WTC11 (cell line): ENCODE data around the gene SOAT2. TPM values are rescaled to one million over a fixed set of nuclear protein-coding genes. Genes with fewer than 3 reads are reported as not detected.

Experiments used
- ATAC-seq: fragments of 200-7000 bp; cut with Tn5 transposase; 2 replicates; pipeline ENCODE4 v1.10.0; 2021; ENCODE audit warnings: mild to moderate bottlenecking, moderate library complexity
- Bru-seq: library from RNA; stranded (reverse); fragments of 400-500 nt; gene quantifications from one replicate; lab custom pipeline; 2021; lab: Mats Ljungman, UMichigan
- CTCF ChIA-PET: fragments of 300-600 bp; sonication (Branson Sonifier 250); formaldehyde crosslinking; loops from one replicate; lab custom pipeline; 2021; ENCODE audit warnings: antibody characterized with exemption; lab: Charles Lee
- POLR2A ChIA-PET: fragments of 350-600 bp; sonication (Branson Sonifier 250); formaldehyde crosslinking; loops from one replicate; lab custom pipeline; 2021; ENCODE audit warnings: antibody characterized with exemption; lab: Charles Lee
- DNase-seq: peaks from one replicate; pipeline ENCODE4 v3.0.0; 2021; ENCODE audit warnings: low spot score
- H3K27ac Mint-ChIP-seq: 2 replicates; pipeline ENCODE4 v1.8.0; 2021; ENCODE audit warnings: mixed read lengths
- H3K27me3 Mint-ChIP-seq: 2 replicates; pipeline ENCODE4 v1.8.0; 2021; ENCODE audit warnings: low read depth, mild to moderate bottlenecking, moderate library complexity, mixed read lengths
- H3K36me3 Mint-ChIP-seq: 2 replicates; pipeline ENCODE4 v1.8.0; 2021; ENCODE audit warnings: mixed read lengths
- H3K4me1 Mint-ChIP-seq: 2 replicates; pipeline ENCODE4 v1.8.0; 2022; ENCODE audit warnings: mixed read lengths
- H3K4me3 Mint-ChIP-seq: 2 replicates; pipeline ENCODE4 v1.8.0; 2021; ENCODE audit warnings: mild to moderate bottlenecking, moderate library complexity, mixed read lengths
- H3K9me3 Mint-ChIP-seq: 2 replicates; pipeline ENCODE4 v1.8.0; 2021; ENCODE audit warnings: mixed read lengths
- CREM ChIP-seq: sonication (generic); formaldehyde crosslinking; IDR thresholded peaks from 2 replicates; pipeline ENCODE4 v1.8.1; 2022; ENCODE audit warnings: mild to moderate bottlenecking, missing genetic modification reagents, moderate library complexity
- EMX1 ChIP-seq: fragments of 250-450 bp; sonication (Bioruptor Pico); IDR thresholded peaks from 2 replicates; pipeline ENCODE4 v1.8.0; 2021; ENCODE audit warnings: mild to moderate bottlenecking
- GABPB1 ChIP-seq: sonication (generic); formaldehyde crosslinking; IDR thresholded peaks from 2 replicates; pipeline ENCODE4 v1.8.1; 2023; ENCODE audit warnings: mild to moderate bottlenecking, missing genetic modification reagents
- GRHL2 ChIP-seq: fragments of 250-450 bp; sonication (Bioruptor Pico); IDR thresholded peaks from 2 replicates; pipeline ENCODE4 v1.8.0; 2022; ENCODE audit warnings: mild to moderate bottlenecking, moderate library complexity; ENCODE audit not compliant: insufficient replicate concordance, severe bottlenecking
- JAZF1 ChIP-seq: fragments of 250-450 bp; sonication (Bioruptor Pico); IDR thresholded peaks from 2 replicates; pipeline ENCODE4 v1.9.0; 2021; ENCODE audit warnings: moderate library complexity, mild to moderate bottlenecking, inconsistent platforms
- MXD4 ChIP-seq: fragments of 250-450 bp; sonication (Bioruptor Pico); IDR thresholded peaks from 2 replicates; pipeline ENCODE4 v1.8.0; 2021; ENCODE audit warnings: mild to moderate bottlenecking, moderate library complexity, borderline replicate concordance
- MYBL2 ChIP-seq: sonication (generic); formaldehyde crosslinking; IDR thresholded peaks from 2 replicates; pipeline ENCODE4 v1.8.1; 2023; ENCODE audit warnings: mild to moderate bottlenecking, moderate library complexity, missing genetic modification reagents
- PRRX2 ChIP-seq: fragments of 250-450 bp; sonication (Bioruptor Pico); IDR thresholded peaks from 2 replicates; pipeline ENCODE4 v1.8.0; 2021; ENCODE audit warnings: mild to moderate bottlenecking
- SP1 ChIP-seq: sonication (generic); formaldehyde crosslinking; conservative IDR thresholded peaks from 2 replicates; pipeline ENCODE4 v1.8.1; 2022; ENCODE audit warnings: missing genetic modification reagents
- TEAD1 ChIP-seq: sonication (generic); formaldehyde crosslinking; IDR thresholded peaks from 2 replicates; pipeline ENCODE4 v1.8.0; 2022; ENCODE audit warnings: mild to moderate bottlenecking, missing genetic modification reagents
- ZBTB21 ChIP-seq: sonication (generic); formaldehyde crosslinking; IDR thresholded peaks from 2 replicates; pipeline ENCODE4 v1.8.1; 2023; ENCODE audit warnings: mild to moderate bottlenecking, missing genetic modification reagents, borderline replicate concordance
- ZNF121 ChIP-seq: sonication (generic); formaldehyde crosslinking; IDR thresholded peaks from 2 replicates; pipeline ENCODE4 v1.8.0; 2023; ENCODE audit warnings: missing genetic modification reagents
- long read RNA-seq, 3 experiments: library from RNA in 1 of 3; library from capped mRNA in 1 of 3; library from polyadenylated mRNA in 1 of 3; unstranded in 2 of 3; stranded (forward) in 1 of 3; transcript quantifications; one replicate each; pipeline ENCODE4 v2.0.0, GENCODE V29; 2021
- total RNA-seq: library from RNA; stranded (reverse); gene quantifications from 3 replicates; pipeline ENCODE4 v1.2.3, GENCODE V29; 2021
- TF ChIP-seq, protein P1 (sequence below): sonication (generic); formaldehyde crosslinking; IDR thresholded peaks from 2 replicates; pipeline ENCODE4 v1.8.1; 2023; ENCODE audit warnings: mild to moderate bottlenecking, missing genetic modification reagents, moderate library complexity
- TF ChIP-seq, protein P2 (sequence below): sonication (generic); formaldehyde crosslinking; IDR thresholded peaks from 2 replicates; pipeline ENCODE4 v1.8.0; 2022; ENCODE audit warnings: mild to moderate bottlenecking, missing genetic modification reagents

The SOAT2 gene, protein sequence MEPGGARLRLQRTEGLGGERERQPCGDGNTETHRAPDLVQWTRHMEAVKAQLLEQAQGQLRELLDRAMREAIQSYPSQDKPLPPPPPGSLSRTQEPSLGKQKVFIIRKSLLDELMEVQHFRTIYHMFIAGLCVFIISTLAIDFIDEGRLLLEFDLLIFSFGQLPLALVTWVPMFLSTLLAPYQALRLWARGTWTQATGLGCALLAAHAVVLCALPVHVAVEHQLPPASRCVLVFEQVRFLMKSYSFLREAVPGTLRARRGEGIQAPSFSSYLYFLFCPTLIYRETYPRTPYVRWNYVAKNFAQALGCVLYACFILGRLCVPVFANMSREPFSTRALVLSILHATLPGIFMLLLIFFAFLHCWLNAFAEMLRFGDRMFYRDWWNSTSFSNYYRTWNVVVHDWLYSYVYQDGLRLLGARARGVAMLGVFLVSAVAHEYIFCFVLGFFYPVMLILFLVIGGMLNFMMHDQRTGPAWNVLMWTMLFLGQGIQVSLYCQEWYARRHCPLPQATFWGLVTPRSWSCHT
- not detected in 3 replicates for total RNA-seq
- percentile 6 among the genes with signal in this experiment for Bru-seq, nascent RNA
- long read RNA-seq, experiment 1 = 0 reads
- long read RNA-seq, experiment 2 = 0 reads
- long read RNA-seq, experiment 3 = 0 reads

DNA sequence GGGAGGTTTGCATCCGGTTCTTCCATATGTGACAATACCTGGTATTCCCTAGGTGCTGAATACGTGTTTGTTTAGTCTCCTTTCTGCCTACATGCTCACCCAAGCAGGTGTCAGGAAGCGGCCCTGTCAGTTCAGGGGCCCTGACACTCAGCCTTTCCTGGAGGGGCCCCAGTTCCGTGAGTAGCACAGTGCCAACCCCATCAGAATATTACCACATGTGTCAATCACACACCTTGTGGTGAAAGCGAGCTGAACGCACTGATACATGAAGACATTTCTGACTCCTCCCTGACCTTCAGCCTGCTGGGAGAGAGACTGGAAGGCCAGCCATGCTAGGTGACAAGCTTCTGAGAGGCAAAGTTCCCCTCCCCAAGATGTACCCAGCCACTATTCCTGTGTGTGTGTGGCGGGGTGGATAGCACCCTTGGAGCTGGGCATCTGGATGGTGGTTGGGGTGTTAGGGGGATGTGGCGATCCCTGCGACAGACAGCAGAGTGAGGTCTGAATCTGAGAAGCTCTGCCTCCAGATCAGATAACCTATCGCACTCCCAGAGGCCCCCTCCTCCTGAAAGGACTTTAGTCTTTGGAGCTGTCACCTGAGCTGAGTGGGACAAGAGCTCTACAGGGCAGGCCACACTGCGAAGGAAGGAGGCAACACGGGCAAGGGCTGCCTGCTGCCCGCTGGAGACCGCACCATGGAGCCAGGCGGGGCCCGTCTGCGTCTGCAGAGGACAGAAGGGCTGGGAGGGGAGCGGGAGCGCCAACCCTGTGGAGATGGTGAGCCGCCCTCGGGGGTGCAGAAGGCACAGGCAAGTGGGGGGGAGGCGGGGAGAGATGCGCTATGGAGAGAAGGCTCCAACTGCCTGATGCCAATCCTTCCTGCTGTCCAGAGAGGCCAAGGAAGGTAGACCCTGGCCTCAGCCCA, at the start of gene SOAT2:
TSS of gene SOAT2 (plus strand) at position 604 of the 925 bp plus-strand sequence. CDS start at position 696, 92 bp downstream.
- no peak for DNase-seq
- ChIA-PET POLR2A (no interaction called here), CTCF (interaction anchor here (0.5 to 14.6 kb wide), 16 partner anchors 9 to 249 kb away, joined by 3 to 474 read pairs (median 5); partner anchors contain the start of genes AAAS and SPRYD3)
- no peaks in the 10 kb centered on the region for H3K9me3 Mint-ChIP-seq
- H3K27ac Mint-ChIP-seq = no peak within 1 kb of the TSS
- H3K27me3 Mint-ChIP-seq = peaks cover 31% of the 10 kb centered on the region
- no peak for ATAC-seq
- H3K4me1 Mint-ChIP-seq = peaks cover 24% of the 10 kb centered on the region
- TF ChIP-seq GRHL2 (no peak), EMX1 (CRISPR knock-in tag) (no peak), MXD4 (CRISPR knock-in tag) (no peak)
- TF ChIP-seq, protein P1, sequence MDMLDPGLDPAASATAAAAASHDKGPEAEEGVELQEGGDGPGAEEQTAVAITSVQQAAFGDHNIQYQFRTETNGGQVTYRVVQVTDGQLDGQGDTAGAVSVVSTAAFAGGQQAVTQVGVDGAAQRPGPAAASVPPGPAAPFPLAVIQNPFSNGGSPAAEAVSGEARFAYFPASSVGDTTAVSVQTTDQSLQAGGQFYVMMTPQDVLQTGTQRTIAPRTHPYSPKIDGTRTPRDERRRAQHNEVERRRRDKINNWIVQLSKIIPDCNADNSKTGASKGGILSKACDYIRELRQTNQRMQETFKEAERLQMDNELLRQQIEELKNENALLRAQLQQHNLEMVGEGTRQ (CRISPR knock-in tag) = no peak
- H3K4me3 Mint-ChIP-seq = no peak within 1 kb of the TSS
- no peaks in the 10 kb centered on the region for H3K36me3 Mint-ChIP-seq

DNA sequence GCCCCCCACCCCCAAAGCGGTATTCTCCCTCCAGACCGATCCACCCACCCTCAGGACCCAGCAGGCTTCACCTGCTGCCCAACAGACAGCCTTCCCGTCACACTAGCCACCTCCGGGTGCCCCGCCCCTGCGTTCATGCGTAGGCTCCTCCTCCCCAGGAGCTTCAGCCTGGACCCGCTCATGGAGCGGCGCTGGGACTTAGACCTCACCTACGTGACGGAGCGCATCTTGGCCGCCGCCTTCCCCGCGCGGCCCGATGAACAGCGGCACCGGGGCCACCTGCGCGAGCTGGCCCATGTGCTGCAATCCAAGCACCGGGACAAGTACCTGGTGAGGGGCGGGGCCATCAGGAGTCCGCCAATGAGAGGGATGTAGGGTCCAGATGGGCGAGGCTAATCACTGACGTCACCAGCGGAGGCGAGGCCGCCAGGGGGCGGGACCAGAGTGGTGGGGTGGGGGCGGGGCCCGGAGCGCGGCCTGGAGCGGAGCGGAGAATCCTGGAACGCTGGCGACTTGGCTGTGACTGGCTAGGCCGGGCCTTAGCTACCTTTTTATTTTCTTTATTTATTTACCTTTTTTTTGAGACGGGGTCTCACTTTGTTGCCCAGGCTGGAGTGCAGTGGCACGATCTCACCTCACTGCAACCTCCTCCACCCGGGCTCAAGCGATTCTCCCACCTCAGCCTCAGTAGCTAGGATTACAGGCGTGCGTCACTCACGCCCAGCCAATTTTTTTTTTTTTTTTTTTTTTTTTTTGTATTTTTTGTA, 49.0 kb upstream of the SOAT2 start:
- no peaks in the 10 kb centered on the region for H3K9me3 Mint-ChIP-seq
- H3K4me1 Mint-ChIP-seq = peaks cover 30% of the 10 kb centered on the region
- TF ChIP-seq TEAD1 = 0 out of 2 replicates have a peak, but pooled peaks have one; percentile 20
- TF ChIP-seq, protein P2, sequence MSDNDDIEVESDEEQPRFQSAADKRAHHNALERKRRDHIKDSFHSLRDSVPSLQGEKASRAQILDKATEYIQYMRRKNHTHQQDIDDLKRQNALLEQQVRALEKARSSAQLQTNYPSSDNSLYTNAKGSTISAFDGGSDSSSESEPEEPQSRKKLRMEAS = peak; percentile 85
- TF ChIP-seq ZBTB21 (CRISPR knock-in tag) = 0 out of 2 replicates have a peak, but pooled peaks have one; percentile 46
- TF ChIP-seq JAZF1 (CRISPR knock-in tag) = no peak
- no peak for TF ChIP-seq PRRX2 (CRISPR knock-in tag)
- TF ChIP-seq, protein P1 (CRISPR knock-in tag) = peak; percentile 56
- TF ChIP-seq GABPB1 = 0 out of 2 replicates have a peak, but pooled peaks have one; percentile 35
- 0 out of 2 replicates have a peak, but pooled peaks have one; percentile 33 for TF ChIP-seq CREM
- TF ChIP-seq SP1 (CRISPR knock-in tag) = peak; percentile 79
- peak; percentile 43; the same call in 1 of the 2 replicates for TF ChIP-seq ZNF121 (CRISPR knock-in tag)
- TF ChIP-seq MYBL2 (CRISPR knock-in tag) = no peak
- DNase-seq (peak; percentile 97), ATAC-seq (peak; percentile 75)
- ChIA-PET CTCF (interaction anchor here (0.6 to 5.6 kb wide), 44 partner anchors 8 to 1387 kb away, joined by 3 to 151 read pairs (median 4); partner anchors contain the start of genes AAAS, CSAD, EIF4B and IGFBP6), POLR2A (interaction anchor here (0.7 to 1.9 kb wide), 5 partner anchors 9 to 48 kb away, joined by 3 to 10 read pairs (median 3); partner anchors contain the start of genes EIF4B and SPRYD3)
- peaks cover 7% of the 10 kb centered on the region for H3K36me3 Mint-ChIP-seq
- peaks cover 40% of the 10 kb centered on the region for H3K27me3 Mint-ChIP-seq
- peak overlapping the region; percentile 94 for H3K4me3 Mint-ChIP-seq
- H3K27ac Mint-ChIP-seq = peak overlapping the region; percentile 98
